Ovary (tissue), 9 donors: Measurements from ENCODE around the gene HSF4. TPM values are rescaled to one million over a fixed set of nuclear protein-coding genes. Genes with fewer than 3 reads are reported as not detected.

Experiments used
- DNase-seq, 5 donors: peaks; one replicate each; pipeline ENCODE4 v3.0.0-alpha.2; 2019 to 2020
- H3K27ac ChIP-seq, 2 donors: fragments of 200-600 bp; one replicate each; pipeline versions ENCODE4 v1.5.1 to v1.8.0; 2019 to 2022
- H3K27me3 ChIP-seq: fragments of 200-600 bp; one replicate; pipeline ENCODE4 v1.8.0; 2022
- H3K36me3 ChIP-seq: fragments of 200-600 bp; sonication (generic); one replicate; pipeline ENCODE4 v1.5.1; 2019
- H3K4me1 ChIP-seq: one replicate; pipeline ENCODE4 v1.8.1; 2013; ENCODE audit warnings: mild to moderate bottlenecking, moderate library complexity; ENCODE audit not compliant: insufficient read depth
- H3K4me3 ChIP-seq: fragments of 200-600 bp; sonication (generic); one replicate; pipeline ENCODE4 v1.5.1; 2017
- H3K9me3 ChIP-seq, 2 donors: fragments of 200-600 bp in 1 of 2; sonication (generic) in 1 of 2; one replicate each; pipeline versions ENCODE4 v1.5.1 to v1.8.1; 2013 to 2019; ENCODE audit warnings: mild to moderate bottlenecking in 1 of 2, moderate library complexity in 1 of 2
- EP300 ChIP-seq: sonication (generic); formaldehyde crosslinking; IDR thresholded peaks from one replicate; pipeline ENCODE4 v1.6.1; 2017; ENCODE audit warnings: antibody characterized with exemption
- POLR2A ChIP-seq: fragments of 450-650 bp; IDR thresholded peaks from one replicate; pipeline ENCODE4 v1.6.1; 2017; ENCODE audit warnings: antibody characterized with exemption, mild to moderate bottlenecking, moderate library complexity
- WGBS, 3 donors: extraction: QIAGEN DNeasy Blood & Tissue Kit in 1 of 3; methylation state at CpG; one replicate each; pipeline versions ENCODE4 v1.1.5 to v1.1.7; 2013 to 2017; 5-methylcytosine and 5-hydroxymethylcytosine counted together
- intact Hi-C, 4 donors: fragments of 100-400 bp; cut with DNase I; formaldehyde crosslinking; loops; one replicate each; pipeline versions ENCODE4 v1.11.0 to v1.15.1; 2022 to 2023
- polyA plus RNA-seq, 2 donors: library from polyadenylated mRNA; stranded (reverse); fragments of 200-250 nt in 1 of 2; fragments of 350-450 nt in 1 of 2; fragmentation: Illumina TruSeq in 1 of 2; extraction: RNeasy Lipid Tissue Mini Kit (QIAGEN cat#74804) in 1 of 2; gene quantifications; one replicate each; pipeline ENCODE4 v1.2.3, GENCODE V29; 2013 to 2014
- total RNA-seq, 7 donors: library from RNA; depleted of rRNA in 2 of 7; stranded (reverse); fragments of >200 nt in 2 of 7; fragmentation: NEBNext Ultra II Directional in 3 of 7; extraction: Animal tissue kit (Norgen Biotek cat#: 25700) in 3 of 7; gene quantifications; one replicate each; pipeline versions ENCODE4 v1.1.0 to v1.2.4, GENCODE V29; 2016 to 2023
- TF ChIP-seq, protein P1 (sequence below), 3 donors: fragments of 450-650 bp in 2 of 3; fragments of 200-600 bp in 1 of 3; IDR thresholded peaks; one replicate each; pipeline versions ENCODE4 v1.5.1 to v1.8.0; 2016 to 2022; ENCODE audit warnings: antibody characterized with exemption in 3 of 3, mild to moderate bottlenecking in 1 of 3
- donor health status: DM: no; HTN: no; CAD: no; lungs with moderate emphysema.
- donor health status: DM: no; HTN: no; CAD: no.
- donor health status: Bipolar disorder and iron deficiency.
- donor health status: DM: yes; HTN: yes; CAD: no.
- donor health status: DM: no; HTN: no; CAD: no.
- donor health status: DM: yes; HTN: yes; CAD: no.

HSF4 gene
- total and polyA plus RNA-seq, 9 donors: 9.9 to 115 (median 69.6) TPM

DNA sequence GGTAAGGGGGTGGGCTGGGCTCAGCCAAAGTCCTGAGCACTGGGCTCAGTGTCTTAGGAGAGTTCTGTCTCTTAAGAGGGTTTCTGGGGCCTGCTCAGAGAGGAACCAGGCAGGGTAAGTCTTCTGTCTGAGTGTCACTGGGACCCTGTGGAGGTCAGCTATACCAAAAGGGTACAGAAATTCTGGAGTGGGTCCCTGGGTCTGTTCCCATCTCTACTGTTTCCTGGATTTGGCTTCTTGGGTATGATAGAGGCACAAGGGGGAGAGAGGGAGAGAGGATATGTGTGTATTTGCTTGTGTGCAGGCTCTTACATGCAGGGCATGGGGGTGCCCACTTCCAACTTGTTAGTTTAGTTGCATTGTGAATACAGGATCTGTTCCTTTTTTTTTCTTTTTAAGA lies 29.0 kb downstream of the HSF4 start:
- Histone ChIP-seq H3K27ac (no peak overlapping the region), H3K36me3 (no peaks in the 10 kb centered on the region), H3K4me3 (no peak overlapping the region), H3K9me3 (no peaks in the 10 kb centered on the region), H3K27me3 (no peaks in the 10 kb centered on the region), H3K4me1 (peaks cover 10% of the 10 kb centered on the region)
- DNase-seq: no peak
- TF ChIP-seq, protein P1, sequence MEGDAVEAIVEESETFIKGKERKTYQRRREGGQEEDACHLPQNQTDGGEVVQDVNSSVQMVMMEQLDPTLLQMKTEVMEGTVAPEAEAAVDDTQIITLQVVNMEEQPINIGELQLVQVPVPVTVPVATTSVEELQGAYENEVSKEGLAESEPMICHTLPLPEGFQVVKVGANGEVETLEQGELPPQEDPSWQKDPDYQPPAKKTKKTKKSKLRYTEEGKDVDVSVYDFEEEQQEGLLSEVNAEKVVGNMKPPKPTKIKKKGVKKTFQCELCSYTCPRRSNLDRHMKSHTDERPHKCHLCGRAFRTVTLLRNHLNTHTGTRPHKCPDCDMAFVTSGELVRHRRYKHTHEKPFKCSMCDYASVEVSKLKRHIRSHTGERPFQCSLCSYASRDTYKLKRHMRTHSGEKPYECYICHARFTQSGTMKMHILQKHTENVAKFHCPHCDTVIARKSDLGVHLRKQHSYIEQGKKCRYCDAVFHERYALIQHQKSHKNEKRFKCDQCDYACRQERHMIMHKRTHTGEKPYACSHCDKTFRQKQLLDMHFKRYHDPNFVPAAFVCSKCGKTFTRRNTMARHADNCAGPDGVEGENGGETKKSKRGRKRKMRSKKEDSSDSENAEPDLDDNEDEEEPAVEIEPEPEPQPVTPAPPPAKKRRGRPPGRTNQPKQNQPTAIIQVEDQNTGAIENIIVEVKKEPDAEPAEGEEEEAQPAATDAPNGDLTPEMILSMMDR (IDR thresholded peaks at IDR 0.05): no peak
- TF ChIP-seq EP300 (no peak), POLR2A (no peak)
- intact Hi-C loops: no loop called here

GRCh38 chr16:67194260-67194659 lies 29.7 kb downstream of the HSF4 start:
- no peaks in the 10 kb centered on the region for H3K36me3 ChIP-seq
- intact Hi-C loops: no loop called here
- H3K4me3 ChIP-seq: no peak overlapping the region
- H3K4me1 ChIP-seq: peaks cover 10% of the 10 kb centered on the region
- no peak for DNase-seq
- H3K9me3 ChIP-seq: no peaks in the 10 kb centered on the region
- no peaks in the 10 kb centered on the region for H3K27me3 ChIP-seq
- H3K27ac ChIP-seq: no peak overlapping the region
- 88 to 98% (median 93%) methylated on average over 5 to 6 of the region's 6 CpGs for WGBS, 3 donors
- TF ChIP-seq, protein P1 (IDR thresholded peaks at IDR 0.05): no peak
- no peak for TF ChIP-seq EP300
- TF ChIP-seq POLR2A: no peak

- Histone ChIP-seq H3K9me3 (no peaks in the 10 kb centered on the region), H3K27ac (no peak overlapping the region), H3K27me3 (no peaks in the 10 kb centered on the region), H3K4me3 (no peak overlapping the region), H3K36me3 (no peaks in the 10 kb centered on the region), H3K4me1 (peaks cover 12% of the 10 kb centered on the region)
- TF ChIP-seq, protein P1 (IDR thresholded peaks at IDR 0.05): no peak
- no peak for TF ChIP-seq POLR2A
- TF ChIP-seq EP300: no peak
- WGBS, 3 donors: 71 to 79% (median 76%) methylated on average over 5 of the region's 5 CpGs
- intact Hi-C loops: no loop called here
- DNase-seq: no peak
Observed at GRCh38 chr16:67195676-67196075, 31.1 kb downstream of the HSF4 start.

GRCh38 chr16:67196881-67197280 lies 32.3 kb downstream of the HSF4 start:
- DNase-seq: no peak
- WGBS, 3 donors: 94 to 100% (median 95%) methylated on average over 1 of the region's 1 CpG
- H3K27ac ChIP-seq: no peak overlapping the region
- peaks cover 10% of the 10 kb centered on the region for H3K4me1 ChIP-seq
- no peaks in the 10 kb centered on the region for H3K36me3 ChIP-seq
- intact Hi-C loops: no loop called here
- H3K4me3 ChIP-seq: no peak overlapping the region
- no peaks in the 10 kb centered on the region for H3K9me3 ChIP-seq
- no peaks in the 10 kb centered on the region for H3K27me3 ChIP-seq
- no peak for TF ChIP-seq EP300
- TF ChIP-seq, protein P1 (IDR thresholded peaks at IDR 0.05): no peak
- no peak for TF ChIP-seq POLR2A

- no peak for DNase-seq
- WGBS, 3 donors: 59 to 73% (median 62%) methylated on average over 6 of the region's 6 CpGs
- H3K36me3 ChIP-seq: no peaks in the 10 kb centered on the region
- no peaks in the 10 kb centered on the region for H3K9me3 ChIP-seq
- no peak overlapping the region for H3K4me3 ChIP-seq
- H3K4me1 ChIP-seq: peaks cover 8% of the 10 kb centered on the region
- H3K27ac ChIP-seq: no peak overlapping the region
- H3K27me3 ChIP-seq: no peaks in the 10 kb centered on the region
- TF ChIP-seq, protein P1 (IDR thresholded peaks at IDR 0.05): no peak
- no peak for TF ChIP-seq POLR2A
- no peak for TF ChIP-seq EP300
- intact Hi-C loops: no loop called here
Observed at GRCh38 chr16:67197704-67198103, 33.2 kb downstream of the HSF4 start.
